ENCODE measurements around the gene GEMIN4. TPM values are rescaled to one million over a fixed set of nuclear protein-coding genes. Genes with fewer than 3 reads are reported as not detected.
A peak's percentile ranks its signal among the peaks of the same experiment; 100 is the strongest.
"Not testable (repeated sequence)": the region's sequence is repeated elsewhere in the genome, so short reads cannot be mapped to it uniquely, and the experiment has no call there.

Gene GEMIN4
- total RNA-seq, 1 donor from 2014 or later, result 7.8 TPM

- not testable (repeated sequence) for H3K27ac ChIP-seq (ENCODE audit: low read depth, low read length); H3K27me3 ChIP-seq (ENCODE audit: control insufficient read depth in 3 of 3, insufficient read depth in 3 of 3, low read length in 3 of 3); H3K4me3 ChIP-seq (ENCODE audit: low read length in 3 of 3); H3K9ac ChIP-seq (ENCODE audit: low read depth in 1 of 3, low read length in 3 of 3); H3K9me3 ChIP-seq (ENCODE audit: control insufficient read depth in 3 of 3, low read length in 3 of 3)
- H3K4me1 ChIP-seq (ENCODE audit: control insufficient read depth in 3 of 3, insufficient read depth in 3 of 3, low read length in 3 of 3), result peaks cover 10 to 16% (median 11%) of the 10 kb centered on the region in 3 donors
- peaks cover 9 to 28% (median 16%) of the 10 kb centered on the region in 3 donors for H3K36me3 ChIP-seq (ENCODE audit: control insufficient read depth in 3 of 3, insufficient read depth in 3 of 3, low read length in 3 of 3)
These were observed 4.0 kb upstream of the GEMIN4 start for GRCh38 chr17:756010-756567.

GRCh38 chr17:755319-755961, 3.4 kb upstream of the GEMIN4 start:
- not testable (repeated sequence) for H3K27me3 ChIP-seq (ENCODE audit: control insufficient read depth in 3 of 3, insufficient read depth in 3 of 3, low read length in 3 of 3); H3K9me3 ChIP-seq (ENCODE audit: control insufficient read depth in 3 of 3, low read length in 3 of 3); H3K27ac ChIP-seq (ENCODE audit: low read depth, low read length); H3K9ac ChIP-seq (ENCODE audit: low read depth in 1 of 3, low read length in 3 of 3); H3K4me3 ChIP-seq (ENCODE audit: low read length in 3 of 3)
- H3K36me3 ChIP-seq (ENCODE audit: control insufficient read depth in 3 of 3, insufficient read depth in 3 of 3, low read length in 3 of 3), result peaks cover 9 to 22% (median 10%) of the 10 kb centered on the region in 3 donors
- peaks cover 16 to 23% (median 17%) of the 10 kb centered on the region in 3 donors for H3K4me1 ChIP-seq (ENCODE audit: control insufficient read depth in 3 of 3, insufficient read depth in 3 of 3, low read length in 3 of 3)

- Histone ChIP-seq H3K9me3 (ENCODE audit: control insufficient read depth in 3 of 3, low read length in 3 of 3) (no peaks in the 10 kb centered on the region), H3K4me3 (ENCODE audit: low read length in 3 of 3) (no peak overlapping the region), H3K36me3 (ENCODE audit: control insufficient read depth in 3 of 3, insufficient read depth in 3 of 3, low read length in 3 of 3) (peaks cover 6 to 11% (median 10%) of the 10 kb centered on the region in 3 donors), H3K9ac (ENCODE audit: low read depth in 1 of 3, low read length in 3 of 3) (no peak overlapping the region), H3K27me3 (ENCODE audit: control insufficient read depth in 3 of 3, insufficient read depth in 3 of 3, low read length in 3 of 3) (no peaks in the 10 kb centered on the region), H3K4me1 (ENCODE audit: control insufficient read depth in 3 of 3, insufficient read depth in 3 of 3, low read length in 3 of 3) (peaks cover 20 to 30% (median 23%) of the 10 kb centered on the region in 3 donors), H3K27ac (ENCODE audit: low read depth, low read length) (no peak overlapping the region)
These were observed 1.4 kb upstream of the GEMIN4 start for GRCh38 chr17:753418-753817.

GRCh38 chr17:752620-753219, 656 bp upstream of the GEMIN4 start:
- H3K4me1 ChIP-seq (ENCODE audit: control insufficient read depth in 3 of 3, insufficient read depth in 3 of 3, low read length in 3 of 3), result peaks cover 20 to 30% (median 23%) of the 10 kb centered on the region in 3 donors
- peaks cover 11 to 12% (median 11%) of the 10 kb centered on the region in 3 donors for H3K36me3 ChIP-seq (ENCODE audit: control insufficient read depth in 3 of 3, insufficient read depth in 3 of 3, low read length in 3 of 3)
- H3K4me3 ChIP-seq (ENCODE audit: low read length in 3 of 3), result peak overlapping the region; percentile 73 to 86 (median 86)
- no peaks in the 10 kb centered on the region for H3K9me3 ChIP-seq (ENCODE audit: control insufficient read depth in 3 of 3, low read length in 3 of 3)
- peak overlapping the region; percentile 81 to 88 (median 83) for H3K9ac ChIP-seq (ENCODE audit: low read depth in 1 of 3, low read length in 3 of 3)
- H3K27ac ChIP-seq (ENCODE audit: low read depth, low read length), result peak overlapping the region; percentile 64
- no peaks in the 10 kb centered on the region for H3K27me3 ChIP-seq (ENCODE audit: control insufficient read depth in 3 of 3, insufficient read depth in 3 of 3, low read length in 3 of 3)

GRCh38 chr17:751269-752001, 629 bp downstream of the GEMIN4 start:
- Histone ChIP-seq H3K27me3 (ENCODE audit: control insufficient read depth in 3 of 3, insufficient read depth in 3 of 3, low read length in 3 of 3) (no peaks in the 10 kb centered on the region), H3K9me3 (ENCODE audit: control insufficient read depth in 3 of 3, low read length in 3 of 3) (no peaks in the 10 kb centered on the region), H3K4me3 (ENCODE audit: low read length in 3 of 3) (peak overlapping the region; percentile 73 to 86 (median 86)), H3K36me3 (ENCODE audit: control insufficient read depth in 3 of 3, insufficient read depth in 3 of 3, low read length in 3 of 3) (peaks cover 17 to 19% (median 18%) of the 10 kb centered on the region in 3 donors), H3K4me1 (ENCODE audit: control insufficient read depth in 3 of 3, insufficient read depth in 3 of 3, low read length in 3 of 3) (peaks cover 20 to 30% (median 23%) of the 10 kb centered on the region in 3 donors), H3K27ac (ENCODE audit: low read depth, low read length) (peak overlapping the region; percentile 64), H3K9ac (ENCODE audit: low read depth in 1 of 3, low read length in 3 of 3) (peak overlapping the region; percentile 75 to 88 (median 83))

GRCh38 chr17:750431-751037, 1.5 kb downstream of the GEMIN4 start:
- Histone ChIP-seq H3K9ac (ENCODE audit: low read depth in 1 of 3, low read length in 3 of 3) (peak overlapping the region; percentile 65 to 88 (median 83)), H3K4me3 (ENCODE audit: low read length in 3 of 3) (peak overlapping the region; percentile 73 to 86 (median 86)), H3K27ac (ENCODE audit: low read depth, low read length) (no peak overlapping the region)

GRCh38 chr17:749359-749758, 2.7 kb downstream of the GEMIN4 start:
- H3K27ac ChIP-seq (ENCODE audit: low read depth, low read length); H3K27me3 ChIP-seq (ENCODE audit: control insufficient read depth in 3 of 3, insufficient read depth in 3 of 3, low read length in 3 of 3): not testable (repeated sequence)

More at GRCh38 chr17:750431-751037, 1.5 kb downstream of the GEMIN4 start:
- Histone ChIP-seq H3K4me1 (ENCODE audit: control insufficient read depth in 3 of 3, insufficient read depth in 3 of 3, low read length in 3 of 3) (peaks cover 20 to 30% (median 23%) of the 10 kb centered on the region in 3 donors), H3K36me3 (ENCODE audit: control insufficient read depth in 3 of 3, insufficient read depth in 3 of 3, low read length in 3 of 3) (peaks cover 26 to 27% (median 27%) of the 10 kb centered on the region in 3 donors), H3K27me3 (ENCODE audit: control insufficient read depth in 3 of 3, insufficient read depth in 3 of 3, low read length in 3 of 3) (no peaks in the 10 kb centered on the region), H3K9me3 (ENCODE audit: control insufficient read depth in 3 of 3, low read length in 3 of 3) (no peaks in the 10 kb centered on the region)

GRCh38 chr17:748604-749003, 3.5 kb downstream of the GEMIN4 start:
- Histone ChIP-seq H3K36me3 (ENCODE audit: control insufficient read depth in 3 of 3, insufficient read depth in 3 of 3, low read length in 3 of 3) (peaks cover 42 to 44% (median 42%) of the 10 kb centered on the region in 3 donors), H3K4me1 (ENCODE audit: control insufficient read depth in 3 of 3, insufficient read depth in 3 of 3, low read length in 3 of 3) (peaks cover 20 to 30% (median 23%) of the 10 kb centered on the region in 3 donors)
- not testable (repeated sequence) for H3K9ac ChIP-seq (ENCODE audit: low read depth in 1 of 3, low read length in 3 of 3); H3K4me3 ChIP-seq (ENCODE audit: low read length in 3 of 3); H3K9me3 ChIP-seq (ENCODE audit: control insufficient read depth in 3 of 3, low read length in 3 of 3); H3K27me3 ChIP-seq (ENCODE audit: control insufficient read depth in 3 of 3, insufficient read depth in 3 of 3, low read length in 3 of 3); H3K27ac ChIP-seq (ENCODE audit: low read depth, low read length)

More at GRCh38 chr17:749359-749758, 2.7 kb downstream of the GEMIN4 start:
- Histone ChIP-seq H3K4me1 (ENCODE audit: control insufficient read depth in 3 of 3, insufficient read depth in 3 of 3, low read length in 3 of 3) (peaks cover 20 to 30% (median 23%) of the 10 kb centered on the region in 3 donors), H3K9ac (ENCODE audit: low read depth in 1 of 3, low read length in 3 of 3) (peak overlapping the region in 1 of 3 donors; percentile 16), H3K36me3 (ENCODE audit: control insufficient read depth in 3 of 3, insufficient read depth in 3 of 3, low read length in 3 of 3) (peaks cover 37 to 38% (median 37%) of the 10 kb centered on the region in 3 donors)
- H3K4me3 ChIP-seq (ENCODE audit: low read length in 3 of 3); H3K9me3 ChIP-seq (ENCODE audit: control insufficient read depth in 3 of 3, low read length in 3 of 3): not testable (repeated sequence)

- H3K9me3 ChIP-seq (ENCODE audit: control insufficient read depth in 3 of 3, low read length in 3 of 3), result no peaks in the 10 kb centered on the region
- H3K27ac ChIP-seq (ENCODE audit: low read depth, low read length), result no peak overlapping the region
- H3K36me3 ChIP-seq (ENCODE audit: control insufficient read depth in 3 of 3, insufficient read depth in 3 of 3, low read length in 3 of 3), result peaks cover 46 to 55% (median 54%) of the 10 kb centered on the region in 3 donors
- H3K9ac ChIP-seq (ENCODE audit: low read depth in 1 of 3, low read length in 3 of 3), result no peak overlapping the region
- no peaks in the 10 kb centered on the region for H3K27me3 ChIP-seq (ENCODE audit: control insufficient read depth in 3 of 3, insufficient read depth in 3 of 3, low read length in 3 of 3)
- peaks cover 16 to 23% (median 18%) of the 10 kb centered on the region in 3 donors for H3K4me1 ChIP-seq (ENCODE audit: control insufficient read depth in 3 of 3, insufficient read depth in 3 of 3, low read length in 3 of 3)
- H3K4me3 ChIP-seq (ENCODE audit: low read length in 3 of 3), result no peak overlapping the region
These were observed 5.1 kb downstream of the GEMIN4 start for GRCh38 chr17:746783-747629.

All from skeletal muscle tissue (tissue), 4 donors.